ENCODE results near the gene RAB37. TPM values are rescaled to one million over a fixed set of nuclear protein-coding genes. Genes with fewer than 3 reads are reported as not detected.

The RAB37 gene
- polyA plus RNA-seq, 1 of the 3 experiments (the other 2 are of a cell fraction): 0.25 TPM

DNA sequence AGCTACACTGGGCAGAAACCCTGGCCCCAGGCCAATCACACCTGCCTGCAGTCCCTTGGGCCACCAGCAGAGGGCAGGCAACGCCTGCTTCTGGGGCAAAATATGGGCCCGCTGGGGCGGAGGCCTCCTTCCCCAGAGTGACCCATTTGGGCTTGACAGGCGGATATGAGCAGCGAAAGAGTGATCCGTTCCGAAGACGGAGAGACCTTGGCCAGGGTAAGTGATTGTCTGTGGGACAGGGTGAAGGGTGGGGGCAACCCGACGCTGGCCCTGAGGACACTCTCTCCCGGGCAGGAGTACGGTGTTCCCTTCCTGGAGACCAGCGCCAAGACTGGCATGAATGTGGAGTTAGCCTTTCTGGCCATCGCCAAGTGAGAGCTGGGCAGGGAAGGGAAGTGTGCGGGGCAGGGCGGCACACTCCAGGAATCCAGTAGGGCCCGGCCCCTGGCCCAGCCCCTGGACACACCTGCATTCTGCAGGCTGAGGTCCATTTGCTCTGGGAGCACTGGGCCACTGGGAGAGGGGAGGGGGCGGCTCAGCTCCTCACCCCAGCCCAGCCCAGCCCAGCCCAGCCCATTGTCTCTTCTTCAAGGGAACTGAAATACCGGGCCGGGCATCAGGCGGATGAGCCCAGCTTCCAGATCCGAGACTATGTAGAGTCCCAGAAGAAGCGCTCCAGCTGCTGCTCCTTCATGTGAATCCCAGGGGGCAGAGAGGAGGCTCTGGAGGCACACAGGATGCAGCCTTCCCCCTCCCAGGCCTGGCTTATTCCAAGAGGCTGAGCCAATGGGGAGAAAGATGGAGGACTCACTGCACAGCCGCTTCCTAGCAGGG is 7.9 kb downstream of the RAB37 start:
- peak; percentile 90 for DNase-seq
- Histone ChIP-seq H3K4me1 (ENCODE audit: control insufficient read depth in 1 of 2, insufficient read depth in 2 of 2, low read depth in 1 of 2, low read length in 1 of 2) (peaks cover 0 to 10% of the 10 kb centered on the region in 2 experiments; a peak in 1 of 4 replicates), H2AFZ (ENCODE audit: low read depth) (peak overlapping the region; percentile 10; the same call in 1 of the 2 replicates)

More for the DNA sequence above, 7.9 kb downstream of the RAB37 start:
- no peak overlapping the region for H3K9ac ChIP-seq
- ChIA-PET POLR2A (interaction anchor here (1.2 to 3.1 kb wide), 3 partner anchors 16 to 25 kb away, joined by 5 to 20 read pairs (median 6); no protein-coding TSS in a partner anchor), CTCF (interaction anchor here (0.6 to 21.6 kb wide), 49 partner anchors 8 to 1335 kb away, joined by 3 to 1361 read pairs (median 4); partner anchors contain the start of genes CD300H, FADS6, GRIN2C and NAT9)
- WGBS (ENCODE audit: low lambda C conversion rate): 48% methylated on average over 17 of the region's 24 CpGs
- no peak overlapping the region for H3K4me2 ChIP-seq
- no peak overlapping the region for H3K27ac ChIP-seq (ENCODE audit: low read depth in 2 of 2, low read length in 1 of 2)
- no peaks in the 10 kb centered on the region for H3K36me3 ChIP-seq (replicated peaks in 1 of 2; ENCODE audit: control insufficient read depth in 1 of 2, insufficient read depth in 2 of 2, low read length in 1 of 2)
- H3K27me3 ChIP-seq (ENCODE audit: insufficient read depth): no peaks in the 10 kb centered on the region; the same call in 1 of the 2 replicates
- peaks cover 14% of the 10 kb centered on the region for H3F3A ChIP-seq (replicated peaks; ENCODE audit: insufficient read depth)
- no peaks in the 10 kb centered on the region for H3K9me2 ChIP-seq
- no peaks in the 10 kb centered on the region for H3K9me3 ChIP-seq
- H3K4me3 ChIP-seq (ENCODE audit: low read depth in 2 of 2, low read length in 1 of 2): peak overlapping the region in 1 of 2 experiments; percentile 4; a peak in 1 of 4 replicates
- H3K79me2 ChIP-seq (ENCODE audit: insufficient read depth): peaks cover 11% of the 10 kb centered on the region
- H4K20me1 ChIP-seq (ENCODE audit: insufficient read depth): no peaks in the 10 kb centered on the region
- TF ChIP-seq MAX (IDR thresholded peaks at IDR 0.05; ENCODE audit: low read depth) (no peak), TEAD4 (IDR thresholded peaks at IDR 0.05; ENCODE audit: borderline replicate concordance, insufficient read depth) (no peak), RXRA (IDR thresholded peaks at IDR 0.05; ENCODE audit: borderline replicate concordance, low read depth) (no peak), RAD21 (IDR thresholded peaks at IDR 0.05; ENCODE audit: low read length) (peak; percentile 100), CHD2 (IDR thresholded peaks at IDR 0.05; ENCODE audit: low read length, partially characterized antibody) (peak; percentile 60), EZH2phosphoT487 (IDR thresholded peaks at IDR 0.05; ENCODE audit: borderline replicate concordance, low read depth) (no peak), CTCF (IDR thresholded peaks at IDR 0.05) (peak; percentile 100), POLR2AphosphoS5 (IDR thresholded peaks at IDR 0.05; ENCODE audit: low read depth, low read length) (no peak), SIN3A (IDR thresholded peaks at IDR 0.05; ENCODE audit: borderline replicate concordance, low read depth, low read length) (peak; percentile 30; the same call in 1 of the 2 replicates), USF2 (IDR thresholded peaks at IDR 0.05; ENCODE audit: borderline replicate concordance, low read depth, low read length) (no peak), FOXJ3 (CRISPR knock-in tag; IDR thresholded peaks at IDR 0.05) (peak; percentile 46; the same call in 1 of the 2 replicates), RCOR1 (IDR thresholded peaks at IDR 0.05; ENCODE audit: low read length) (peak; percentile 67; the same call in 1 of the 2 replicates), SMC3 (IDR thresholded peaks at IDR 0.05; ENCODE audit: low read depth, low read length) (peak; percentile 99), NFIC (IDR thresholded peaks at IDR 0.05; ENCODE audit: borderline replicate concordance) (peak; percentile 98)
- TF ChIP-seq, protein P1, sequence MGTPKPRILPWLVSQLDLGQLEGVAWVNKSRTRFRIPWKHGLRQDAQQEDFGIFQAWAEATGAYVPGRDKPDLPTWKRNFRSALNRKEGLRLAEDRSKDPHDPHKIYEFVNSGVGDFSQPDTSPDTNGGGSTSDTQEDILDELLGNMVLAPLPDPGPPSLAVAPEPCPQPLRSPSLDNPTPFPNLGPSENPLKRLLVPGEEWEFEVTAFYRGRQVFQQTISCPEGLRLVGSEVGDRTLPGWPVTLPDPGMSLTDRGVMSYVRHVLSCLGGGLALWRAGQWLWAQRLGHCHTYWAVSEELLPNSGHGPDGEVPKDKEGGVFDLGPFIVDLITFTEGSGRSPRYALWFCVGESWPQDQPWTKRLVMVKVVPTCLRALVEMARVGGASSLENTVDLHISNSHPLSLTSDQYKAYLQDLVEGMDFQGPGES (IDR thresholded peaks at IDR 0.05; ENCODE audit: low read depth, low read length): no peak
- TF ChIP-seq, protein P2, sequence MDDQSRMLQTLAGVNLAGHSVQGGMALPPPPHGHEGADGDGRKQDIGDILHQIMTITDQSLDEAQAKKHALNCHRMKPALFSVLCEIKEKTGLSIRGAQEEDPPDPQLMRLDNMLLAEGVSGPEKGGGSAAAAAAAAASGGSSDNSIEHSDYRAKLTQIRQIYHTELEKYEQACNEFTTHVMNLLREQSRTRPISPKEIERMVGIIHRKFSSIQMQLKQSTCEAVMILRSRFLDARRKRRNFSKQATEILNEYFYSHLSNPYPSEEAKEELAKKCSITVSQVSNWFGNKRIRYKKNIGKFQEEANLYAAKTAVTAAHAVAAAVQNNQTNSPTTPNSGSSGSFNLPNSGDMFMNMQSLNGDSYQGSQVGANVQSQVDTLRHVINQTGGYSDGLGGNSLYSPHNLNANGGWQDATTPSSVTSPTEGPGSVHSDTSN (IDR thresholded peaks at IDR 0.05): no peak

Data from SK-N-SH (cell line).